Left lung (tissue), 10 donors: ENCODE data around the gene ARL4A. TPM values are rescaled to one million over a fixed set of nuclear protein-coding genes. Genes with fewer than 3 reads are reported as not detected.

Experiments used
- ATAC-seq: fragments of 200-7000 bp; cut with Tn5 transposase; one replicate; pipeline ENCODE4 v1.9.1; 2020; ENCODE audit warnings: moderate library complexity
- DNase-seq, 4 donors: peaks; one replicate each; pipeline ENCODE4 v3.0.0-alpha.2; 2013 to 2020
- H3K27ac ChIP-seq, 2 donors: fragments of 200-600 bp; sonication (generic) in 1 of 2; one replicate each; pipeline versions ENCODE4 v1.5.0 to v1.8.0; 2020 to 2021
- H3K27me3 ChIP-seq, 2 donors: fragments of 200-600 bp; sonication (generic) in 1 of 2; one replicate each; pipeline versions ENCODE4 v1.5.0 to v1.8.0; 2020 to 2021
- H3K36me3 ChIP-seq, 2 donors: fragments of 200-600 bp; sonication (generic) in 1 of 2; one replicate each; pipeline versions ENCODE4 v1.5.0 to v1.8.0; 2020 to 2021
- H3K4me1 ChIP-seq, 2 donors: fragments of 200-600 bp; one replicate each; pipeline ENCODE4 v1.8.0; 2021
- H3K4me3 ChIP-seq, 2 donors: fragments of 200-600 bp; sonication (generic) in 1 of 2; one replicate each; pipeline versions ENCODE4 v1.5.0 to v1.8.0; 2020 to 2021; ENCODE audit warnings: mild to moderate bottlenecking in 1 of 2
- H3K9me3 ChIP-seq, 2 donors: fragments of 200-600 bp; sonication (generic) in 1 of 2; one replicate each; pipeline versions ENCODE4 v1.5.0 to v1.8.0; 2020 to 2021
- intact Hi-C, 2 donors: fragments of 100-400 bp; cut with DNase I; formaldehyde crosslinking; loops; one replicate each; pipeline versions ENCODE4 v1.11.2 to v1.14.2; 2022
- polyA plus RNA-seq, 6 donors: library from polyadenylated mRNA; unstranded; fragments of 120-200 nt; gene quantifications; one replicate each; pipeline ENCODE4 v1.2.1, GENCODE V29; 2013; ENCODE audit not compliant: insufficient read length in 6 of 6
- total RNA-seq, 2 donors: library from RNA; stranded (reverse); fragmentation: NEBNext Ultra II Directional; extraction: Animal tissue kit (Norgen Biotek cat#: 25700); gene quantifications; one replicate each; pipeline ENCODE4 v1.2.1, GENCODE V29; 2021
- TF ChIP-seq, protein P1 (sequence below), 2 donors: fragments of 200-600 bp; sonication (generic) in 1 of 2; IDR thresholded peaks; one replicate each; pipeline versions ENCODE4 v1.5.0 to v1.8.0; 2021; ENCODE audit warnings: antibody characterized with exemption in 2 of 2
- donor health status: DM: no; HTN: yes; CAD: no.
- donor health status: DM: no; HTN: no; CAD: no.

The ARL4A gene
- total and polyA plus RNA-seq, 8 donors, result 18.4 to 36.8 (median 27.4) TPM

DNA sequence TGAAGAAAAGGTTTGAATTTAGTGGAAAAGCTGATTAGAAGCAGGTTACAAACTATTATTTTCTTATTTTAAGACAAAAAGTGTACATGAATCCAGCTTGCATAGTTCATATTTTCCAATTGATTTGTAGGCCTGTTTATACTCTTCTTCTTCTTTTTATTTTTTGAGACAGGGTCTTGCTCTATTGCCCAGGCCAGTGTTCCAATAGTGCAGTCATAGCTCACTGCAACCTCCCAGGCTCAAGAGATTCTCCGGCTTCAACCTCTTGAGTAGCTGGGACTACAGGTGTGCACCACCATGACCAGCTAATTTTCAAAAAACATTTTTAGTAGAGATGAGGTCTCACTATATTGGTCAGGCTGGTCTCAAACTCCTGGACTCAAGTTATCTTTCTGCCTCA lies 45.0 kb downstream of the ARL4A start:
- TF ChIP-seq, protein P1, sequence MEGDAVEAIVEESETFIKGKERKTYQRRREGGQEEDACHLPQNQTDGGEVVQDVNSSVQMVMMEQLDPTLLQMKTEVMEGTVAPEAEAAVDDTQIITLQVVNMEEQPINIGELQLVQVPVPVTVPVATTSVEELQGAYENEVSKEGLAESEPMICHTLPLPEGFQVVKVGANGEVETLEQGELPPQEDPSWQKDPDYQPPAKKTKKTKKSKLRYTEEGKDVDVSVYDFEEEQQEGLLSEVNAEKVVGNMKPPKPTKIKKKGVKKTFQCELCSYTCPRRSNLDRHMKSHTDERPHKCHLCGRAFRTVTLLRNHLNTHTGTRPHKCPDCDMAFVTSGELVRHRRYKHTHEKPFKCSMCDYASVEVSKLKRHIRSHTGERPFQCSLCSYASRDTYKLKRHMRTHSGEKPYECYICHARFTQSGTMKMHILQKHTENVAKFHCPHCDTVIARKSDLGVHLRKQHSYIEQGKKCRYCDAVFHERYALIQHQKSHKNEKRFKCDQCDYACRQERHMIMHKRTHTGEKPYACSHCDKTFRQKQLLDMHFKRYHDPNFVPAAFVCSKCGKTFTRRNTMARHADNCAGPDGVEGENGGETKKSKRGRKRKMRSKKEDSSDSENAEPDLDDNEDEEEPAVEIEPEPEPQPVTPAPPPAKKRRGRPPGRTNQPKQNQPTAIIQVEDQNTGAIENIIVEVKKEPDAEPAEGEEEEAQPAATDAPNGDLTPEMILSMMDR (IDR thresholded peaks at IDR 0.05), result no peak
- no peak for ATAC-seq
- intact Hi-C loops, result no loop called here

DNA sequence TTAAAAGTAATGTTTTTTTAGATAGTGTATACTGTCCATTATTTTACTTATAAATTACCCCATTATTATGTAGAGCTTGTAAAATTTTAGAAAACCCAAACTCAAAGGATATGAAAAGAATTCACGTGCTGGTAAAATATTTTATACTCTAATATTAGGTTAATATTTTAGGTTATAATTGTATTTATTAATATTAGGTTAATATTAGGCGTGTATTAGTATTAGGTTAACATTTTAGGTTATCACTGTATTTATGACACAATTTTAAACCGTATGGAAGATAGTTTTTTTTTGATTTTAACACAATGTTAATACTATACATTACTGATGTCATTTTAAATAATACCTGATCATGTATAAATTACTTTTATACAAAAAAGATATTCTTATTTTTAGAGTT lies 48.5 kb downstream of the ARL4A start:
- no peak overlapping the region for H3K4me3 ChIP-seq
- no peaks in the 10 kb centered on the region for H3K9me3 ChIP-seq
- H3K27me3 ChIP-seq, result no peaks in the 10 kb centered on the region
- intact Hi-C loops, result no loop called here
- TF ChIP-seq, protein P1 (IDR thresholded peaks at IDR 0.05), result no peak
- H3K27ac ChIP-seq, result no peak overlapping the region
- DNase-seq (no peak), ATAC-seq (no peak)
- H3K4me1 ChIP-seq, result no peaks in the 10 kb centered on the region
- H3K36me3 ChIP-seq, result no peaks in the 10 kb centered on the region

More for the DNA sequence above, 45.0 kb downstream of the ARL4A start:
- H3K9me3 ChIP-seq, result no peaks in the 10 kb centered on the region
- H3K36me3 ChIP-seq, result no peaks in the 10 kb centered on the region
- no peak for DNase-seq
- no peak overlapping the region for H3K27ac ChIP-seq
- no peaks in the 10 kb centered on the region for H3K27me3 ChIP-seq
- peaks cover 0 to 6% of the 10 kb centered on the region in 2 donors for H3K4me1 ChIP-seq
- no peak overlapping the region for H3K4me3 ChIP-seq

DNA sequence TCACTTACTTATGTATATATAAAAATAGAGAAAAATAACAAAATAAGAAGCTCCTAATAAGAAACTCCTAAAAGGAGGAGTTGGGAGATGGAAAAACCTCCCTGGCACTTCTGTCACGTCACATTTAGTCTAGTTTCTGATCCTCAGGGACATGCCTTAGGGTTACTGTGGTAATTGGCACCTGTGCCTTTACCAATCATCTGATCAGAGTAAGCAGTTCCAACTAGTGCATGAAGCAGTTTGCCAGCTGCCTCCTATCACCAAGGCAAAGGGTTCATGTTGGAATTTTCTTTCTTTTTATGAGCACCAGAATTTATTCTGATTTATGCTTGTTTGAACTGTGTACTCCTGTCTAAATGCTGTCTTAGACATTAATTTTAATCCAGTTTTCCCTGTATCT lies 49.9 kb downstream of the ARL4A start:
- Histone ChIP-seq H3K36me3 (no peaks in the 10 kb centered on the region), H3K27me3 (no peaks in the 10 kb centered on the region), H3K4me1 (no peaks in the 10 kb centered on the region), H3K4me3 (no peak overlapping the region), H3K27ac (no peak overlapping the region), H3K9me3 (no peaks in the 10 kb centered on the region)
- intact Hi-C loops, result no loop called here
- TF ChIP-seq, protein P1 (IDR thresholded peaks at IDR 0.05), result no peak
- no peak for DNase-seq
- no peak for ATAC-seq

DNA sequence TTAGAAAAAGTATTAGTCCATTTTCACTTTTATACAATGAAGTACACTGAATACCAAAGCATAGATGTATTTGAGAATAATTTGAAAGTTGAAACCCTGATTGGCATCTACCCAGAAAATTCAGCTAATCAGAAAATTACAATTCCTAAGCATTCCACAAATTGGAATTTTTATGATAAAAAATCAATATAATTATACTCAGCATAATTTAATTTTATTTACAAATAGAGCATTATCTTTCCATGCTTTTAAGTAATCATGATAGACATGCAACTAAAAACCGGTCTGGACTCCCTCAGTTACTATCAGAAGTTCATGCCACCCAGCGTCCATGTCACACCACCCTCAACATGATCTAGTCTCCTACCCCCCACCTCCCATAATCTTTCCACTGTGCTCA lies 50.4 kb downstream of the ARL4A start:
- Histone ChIP-seq H3K4me1 (no peaks in the 10 kb centered on the region), H3K27ac (no peak overlapping the region), H3K36me3 (no peaks in the 10 kb centered on the region), H3K27me3 (no peaks in the 10 kb centered on the region), H3K9me3 (no peaks in the 10 kb centered on the region), H3K4me3 (no peak overlapping the region)
- DNase-seq (no peak), ATAC-seq (no peak)
- intact Hi-C loops, result no loop called here
- TF ChIP-seq, protein P1 (IDR thresholded peaks at IDR 0.05), result no peak

DNA sequence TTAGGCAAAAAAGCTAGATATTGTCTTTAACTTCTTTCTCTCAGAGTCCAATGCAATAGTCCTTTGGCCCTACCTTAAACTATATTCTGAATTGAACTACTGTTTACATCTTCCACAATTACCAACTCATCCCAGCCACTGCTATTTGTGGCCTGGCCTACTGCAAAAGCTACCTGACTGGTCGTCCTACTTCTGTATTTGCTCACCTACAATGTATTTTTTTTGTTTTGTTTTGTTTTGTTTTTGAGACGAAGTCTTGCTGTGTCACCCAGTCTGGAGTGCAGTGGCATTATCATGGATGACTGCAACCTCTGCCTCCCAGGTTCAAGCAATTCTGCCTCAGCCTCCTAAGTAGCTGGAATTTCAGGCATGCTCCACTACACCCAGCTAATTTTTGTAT lies 51.2 kb downstream of the ARL4A start:
- H3K9me3 ChIP-seq, result no peaks in the 10 kb centered on the region
- H3K27me3 ChIP-seq, result no peaks in the 10 kb centered on the region
- TF ChIP-seq, protein P1 (IDR thresholded peaks at IDR 0.05), result no peak
- no peak overlapping the region for H3K27ac ChIP-seq
- no peaks in the 10 kb centered on the region for H3K4me1 ChIP-seq
- H3K36me3 ChIP-seq, result no peaks in the 10 kb centered on the region
- H3K4me3 ChIP-seq, result no peak overlapping the region
- ATAC-seq (no peak), DNase-seq (no peak)
- intact Hi-C loops, result no loop called here

Other genes with a start within 250 kb of the ARL4A start
- 10 to 100 TPM; 13.4 to 13.5 TPM for gene SCIN, start 116.9 kb upstream of the ARL4A start, total RNA-seq
- gene SCIN, start 116.9 kb upstream of the ARL4A start, polyA plus RNA-seq, result 10 to 100 TPM in 1 of 6 donors, 1 to 10 TPM in 5; 3.4 to 10.2 (median 6.1) TPM